Neural cell (in vitro differentiated cells): ENCODE results near the gene SLC22A14. TPM values are rescaled to one million over a fixed set of nuclear protein-coding genes. Genes with fewer than 3 reads are reported as not detected.

Experiments used
- H2AFZ ChIP-seq: fragments of 200-600, 300-800 bp; sonication (generic), shearing (Covaris generic); 2 replicates; pipeline ENCODE4 v1.6.0; 2014; ENCODE audit warnings: low read depth, mild to moderate bottlenecking, antibody characterized with exemption, low read length, moderate library complexity
- H3F3A ChIP-seq: fragments of 200-600 bp; shearing (Covaris generic); 2 replicates; pipeline ENCODE4 v1.6.1; 2016; ENCODE audit warnings: mild to moderate bottlenecking, moderate library complexity, mixed read lengths, antibody characterized with exemption, low read length; ENCODE audit not compliant: insufficient read depth, poor library complexity, severe bottlenecking
- H3K27ac ChIP-seq: fragments of 200-600, 300-800 bp; sonication (generic), shearing (Covaris generic); 2 replicates; pipeline ENCODE4 v1.5.1; 2014; ENCODE audit warnings: mild to moderate bottlenecking, low read length, moderate library complexity
- H3K27me3 ChIP-seq: fragments of 300-800, 200-600 bp; sonication (generic), shearing (Covaris generic); 2 replicates; pipeline ENCODE4 v1.6.0; 2014; ENCODE audit warnings: mild to moderate bottlenecking, low read depth, low read length, moderate library complexity; ENCODE audit not compliant: insufficient read depth
- H3K36me3 ChIP-seq: fragments of 300-800, 200-600 bp; sonication (generic), shearing (Covaris generic); 2 replicates; pipeline ENCODE4 v1.5.1; 2014; ENCODE audit warnings: mild to moderate bottlenecking, antibody characterized with exemption, low read length, moderate library complexity; ENCODE audit not compliant: insufficient read depth
- H3K4me2 ChIP-seq: fragments of 300-800, 200-600 bp; sonication (generic), shearing (Covaris generic); 2 replicates; pipeline ENCODE4 v1.6.0; 2014; ENCODE audit warnings: mild to moderate bottlenecking, low read length
- H3K4me3 ChIP-seq: fragments of 300-800, 200-600 bp; sonication (generic), shearing (Covaris generic); 2 replicates; pipeline ENCODE4 v1.5.1; 2014; ENCODE audit warnings: mild to moderate bottlenecking, low read length, moderate library complexity
- H3K79me2 ChIP-seq: fragments of 200-600 bp; shearing (Covaris generic); replicated peaks from 2 replicates; pipeline ENCODE4 v1.6.0; 2014; ENCODE audit warnings: mild to moderate bottlenecking, low read length, moderate library complexity; ENCODE audit not compliant: insufficient read depth
- H3K9ac ChIP-seq: fragments of 300-800, 200-600 bp; sonication (generic), shearing (Covaris generic); 2 replicates; pipeline ENCODE4 v1.6.1; 2016; ENCODE audit warnings: mild to moderate bottlenecking, low read length, mixed read lengths
- H3K9me2 ChIP-seq: fragments of 200-600 bp; shearing (Covaris generic); 2 replicates; pipeline ENCODE4 v1.6.1; 2016; ENCODE audit warnings: mild to moderate bottlenecking, low read length, mixed read lengths; ENCODE audit not compliant: insufficient read depth
- H3K9me3 ChIP-seq: fragments of 200-600, 300-800 bp; sonication (generic), shearing (Covaris generic); 2 replicates; pipeline ENCODE4 v1.6.1; 2016; ENCODE audit warnings: mild to moderate bottlenecking, mixed run types, low read length, moderate library complexity, mixed read lengths
- H4K20me1 ChIP-seq: fragments of 200-600 bp; shearing (Covaris generic); 2 replicates; pipeline ENCODE4 v1.6.1; 2016; ENCODE audit warnings: mild to moderate bottlenecking, mixed run types; ENCODE audit not compliant: insufficient read depth
- EZH2 ChIP-seq: fragments of 200-600, 300-800 bp; shearing (Covaris generic), sonication (generic); IDR thresholded peaks from 2 replicates; pipeline ENCODE4 v1.6.1; 2014; ENCODE audit warnings: antibody characterized with exemption, low read length, borderline replicate concordance, mild to moderate bottlenecking; ENCODE audit not compliant: insufficient read depth, poor library complexity, severe bottlenecking
- MXI1 ChIP-seq: fragments of 450-650 bp; conservative IDR thresholded peaks from 2 replicates; pipeline ENCODE4 v1.6.1; 2014; ENCODE audit warnings: antibody characterized with exemption, mild to moderate bottlenecking; ENCODE audit not compliant: poor library complexity, severe bottlenecking
- POLR2AphosphoS5 ChIP-seq: IDR thresholded peaks from 2 replicates; pipeline ENCODE4 v1.6.1; 2012
- RAD21 ChIP-seq: fragments of 450-650 bp; conservative IDR thresholded peaks from 2 replicates; pipeline ENCODE4 v1.6.1; 2014; ENCODE audit warnings: antibody characterized with exemption, mild to moderate bottlenecking, moderate library complexity
- SMC3 ChIP-seq: fragments of 450-650 bp; conservative IDR thresholded peaks from 2 replicates; pipeline ENCODE4 v1.6.1; 2014; ENCODE audit warnings: antibody characterized with exemption, mild to moderate bottlenecking, moderate library complexity; ENCODE audit not compliant: poor library complexity
- TAF1 ChIP-seq: IDR thresholded peaks from 2 replicates; pipeline ENCODE4 v1.6.1; 2012; ENCODE audit warnings: low read depth
- polyA plus RNA-seq: library from polyadenylated mRNA; depleted of rRNA; stranded (reverse); fragments of >200 nt; gene quantifications from 2 replicates; pipeline ENCODE4 v1.2.3, GENCODE V29; 2014
- TF ChIP-seq, protein P1 (sequence below): fragments of 450-650 bp; IDR thresholded peaks from 2 replicates; pipeline ENCODE4 v1.5.1; 2014; ENCODE audit warnings: antibody characterized with exemption, mild to moderate bottlenecking, moderate library complexity; ENCODE audit not compliant: poor library complexity, severe bottlenecking
- TF ChIP-seq, protein P2 (sequence below): IDR thresholded peaks from 2 replicates; pipeline ENCODE4 v1.6.1; 2012; ENCODE audit warnings: borderline replicate concordance

SLC22A14 gene
- polyA plus RNA-seq, 1 donor from 2014 or later, result 0.25 TPM

DNA sequence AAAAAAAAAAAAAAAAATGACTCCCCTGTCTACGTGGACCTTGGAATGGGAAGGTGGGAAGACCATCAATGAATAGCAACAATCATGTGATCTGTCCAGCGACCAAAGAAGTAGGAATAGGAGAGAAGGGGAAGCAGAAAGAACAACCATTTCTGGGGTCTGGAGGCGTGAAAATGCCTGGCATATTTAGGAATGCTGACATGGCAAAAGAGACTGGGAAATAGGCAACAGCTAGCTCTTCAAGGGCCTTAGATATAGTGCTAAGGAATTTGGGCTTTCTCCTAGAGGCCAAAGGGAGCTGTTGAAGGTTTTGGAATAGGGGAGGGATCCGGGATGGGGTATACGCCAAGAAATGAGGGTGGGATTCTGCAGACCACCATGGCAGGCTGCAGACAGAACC lies 10.5 kb upstream of the SLC22A14 start:
- Histone ChIP-seq H3K27ac (no peak overlapping the region), H3K9me2 (no peaks in the 10 kb centered on the region), H2AFZ (no peak overlapping the region), H3K9me3 (no peaks in the 10 kb centered on the region), H3F3A (no peaks in the 10 kb centered on the region), H3K4me2 (no peak overlapping the region), H3K27me3 (no peaks in the 10 kb centered on the region), H4K20me1 (no peaks in the 10 kb centered on the region), H3K9ac (no peak overlapping the region), H3K4me3 (no peak overlapping the region), H3K36me3 (no peaks in the 10 kb centered on the region), H3K79me2 (no peaks in the 10 kb centered on the region)
- no peak for TF ChIP-seq EZH2
- no peak for TF ChIP-seq RAD21
- no peak for TF ChIP-seq POLR2AphosphoS5
- no peak for TF ChIP-seq SMC3

DNA sequence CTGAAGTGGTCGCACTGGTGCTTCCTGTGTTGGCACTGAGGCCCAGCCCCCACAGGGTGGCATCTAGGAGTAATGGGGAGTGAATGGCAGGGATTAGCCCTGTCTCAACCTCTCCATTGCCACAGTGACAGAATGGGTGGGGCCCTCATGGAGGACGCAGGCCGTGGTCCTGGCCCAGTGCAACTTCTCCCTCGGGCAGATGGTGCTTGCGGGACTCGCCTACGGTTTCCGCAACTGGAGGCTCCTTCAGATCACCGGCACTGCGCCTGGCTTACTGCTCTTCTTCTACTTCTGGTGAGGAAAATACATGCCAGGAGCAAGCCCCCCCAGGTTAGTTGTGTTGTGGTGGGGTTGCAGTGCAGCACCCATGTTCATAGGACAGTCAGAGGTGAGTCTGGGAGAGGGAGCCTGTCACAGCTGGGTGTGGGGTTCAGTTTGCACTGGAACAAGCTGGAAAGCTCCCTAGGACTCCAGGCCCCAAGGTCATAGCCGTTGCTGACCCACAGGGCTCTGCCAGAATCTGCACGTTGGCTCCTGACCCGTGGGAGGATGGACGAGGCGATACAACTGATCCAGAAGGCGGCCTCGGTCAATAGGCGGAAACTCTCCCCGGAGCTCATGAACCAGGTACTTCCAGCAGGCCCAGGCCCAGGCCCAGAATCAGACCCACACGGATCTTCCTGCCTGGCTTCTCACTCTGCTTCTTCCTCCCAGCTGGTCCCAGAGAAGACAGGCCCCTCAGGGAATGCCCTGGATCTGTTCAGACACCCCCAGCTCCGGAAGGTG lies 7.0 kb upstream of the SLC22A14 start:
- TF ChIP-seq SMC3, result no peak
- TF ChIP-seq RAD21, result no peak
- TF ChIP-seq, protein P1, sequence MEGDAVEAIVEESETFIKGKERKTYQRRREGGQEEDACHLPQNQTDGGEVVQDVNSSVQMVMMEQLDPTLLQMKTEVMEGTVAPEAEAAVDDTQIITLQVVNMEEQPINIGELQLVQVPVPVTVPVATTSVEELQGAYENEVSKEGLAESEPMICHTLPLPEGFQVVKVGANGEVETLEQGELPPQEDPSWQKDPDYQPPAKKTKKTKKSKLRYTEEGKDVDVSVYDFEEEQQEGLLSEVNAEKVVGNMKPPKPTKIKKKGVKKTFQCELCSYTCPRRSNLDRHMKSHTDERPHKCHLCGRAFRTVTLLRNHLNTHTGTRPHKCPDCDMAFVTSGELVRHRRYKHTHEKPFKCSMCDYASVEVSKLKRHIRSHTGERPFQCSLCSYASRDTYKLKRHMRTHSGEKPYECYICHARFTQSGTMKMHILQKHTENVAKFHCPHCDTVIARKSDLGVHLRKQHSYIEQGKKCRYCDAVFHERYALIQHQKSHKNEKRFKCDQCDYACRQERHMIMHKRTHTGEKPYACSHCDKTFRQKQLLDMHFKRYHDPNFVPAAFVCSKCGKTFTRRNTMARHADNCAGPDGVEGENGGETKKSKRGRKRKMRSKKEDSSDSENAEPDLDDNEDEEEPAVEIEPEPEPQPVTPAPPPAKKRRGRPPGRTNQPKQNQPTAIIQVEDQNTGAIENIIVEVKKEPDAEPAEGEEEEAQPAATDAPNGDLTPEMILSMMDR, result no peak
- no peak for TF ChIP-seq POLR2AphosphoS5
- TF ChIP-seq, protein P2, sequence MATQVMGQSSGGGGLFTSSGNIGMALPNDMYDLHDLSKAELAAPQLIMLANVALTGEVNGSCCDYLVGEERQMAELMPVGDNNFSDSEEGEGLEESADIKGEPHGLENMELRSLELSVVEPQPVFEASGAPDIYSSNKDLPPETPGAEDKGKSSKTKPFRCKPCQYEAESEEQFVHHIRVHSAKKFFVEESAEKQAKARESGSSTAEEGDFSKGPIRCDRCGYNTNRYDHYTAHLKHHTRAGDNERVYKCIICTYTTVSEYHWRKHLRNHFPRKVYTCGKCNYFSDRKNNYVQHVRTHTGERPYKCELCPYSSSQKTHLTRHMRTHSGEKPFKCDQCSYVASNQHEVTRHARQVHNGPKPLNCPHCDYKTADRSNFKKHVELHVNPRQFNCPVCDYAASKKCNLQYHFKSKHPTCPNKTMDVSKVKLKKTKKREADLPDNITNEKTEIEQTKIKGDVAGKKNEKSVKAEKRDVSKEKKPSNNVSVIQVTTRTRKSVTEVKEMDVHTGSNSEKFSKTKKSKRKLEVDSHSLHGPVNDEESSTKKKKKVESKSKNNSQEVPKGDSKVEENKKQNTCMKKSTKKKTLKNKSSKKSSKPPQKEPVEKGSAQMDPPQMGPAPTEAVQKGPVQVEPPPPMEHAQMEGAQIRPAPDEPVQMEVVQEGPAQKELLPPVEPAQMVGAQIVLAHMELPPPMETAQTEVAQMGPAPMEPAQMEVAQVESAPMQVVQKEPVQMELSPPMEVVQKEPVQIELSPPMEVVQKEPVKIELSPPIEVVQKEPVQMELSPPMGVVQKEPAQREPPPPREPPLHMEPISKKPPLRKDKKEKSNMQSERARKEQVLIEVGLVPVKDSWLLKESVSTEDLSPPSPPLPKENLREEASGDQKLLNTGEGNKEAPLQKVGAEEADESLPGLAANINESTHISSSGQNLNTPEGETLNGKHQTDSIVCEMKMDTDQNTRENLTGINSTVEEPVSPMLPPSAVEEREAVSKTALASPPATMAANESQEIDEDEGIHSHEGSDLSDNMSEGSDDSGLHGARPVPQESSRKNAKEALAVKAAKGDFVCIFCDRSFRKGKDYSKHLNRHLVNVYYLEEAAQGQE, result no peak
- no peak for TF ChIP-seq TAF1
- no peak for TF ChIP-seq MXI1
- TF ChIP-seq EZH2, result no peak
- no peak overlapping the region for H3K27ac ChIP-seq
- H3K27me3 ChIP-seq, result no peaks in the 10 kb centered on the region
- no peak overlapping the region for H3K4me2 ChIP-seq
- H3K9ac ChIP-seq, result no peak overlapping the region
- H2AFZ ChIP-seq, result no peak overlapping the region
- H3K79me2 ChIP-seq, result no peaks in the 10 kb centered on the region
- no peaks in the 10 kb centered on the region for H3K36me3 ChIP-seq
- no peaks in the 10 kb centered on the region for H3F3A ChIP-seq
- H3K9me3 ChIP-seq, result no peaks in the 10 kb centered on the region
- H4K20me1 ChIP-seq, result no peaks in the 10 kb centered on the region
- H3K4me3 ChIP-seq, result no peak overlapping the region
- no peaks in the 10 kb centered on the region for H3K9me2 ChIP-seq
